ENCODE results near the gene ALK.
"Not testable (repeated sequence)": the region's sequence is repeated elsewhere in the genome, so short reads cannot be mapped to it uniquely, and the experiment has no call there.

GRCh38 chr2:29824145-29824544 is 97.2 kb downstream of the ALK start:
- not testable (repeated sequence) for TF ChIP-seq CTCF (IDR thresholded peaks at IDR 0.05; ENCODE audit: borderline replicate concordance, extremely low read depth, low read length, poor library complexity, severe bottlenecking); EZH2 (IDR thresholded peaks at IDR 0.05; ENCODE audit: borderline replicate concordance, low read depth, low read length, severe bottlenecking)

All from DND-41 (cell line).